ENCODE measurements around the gene GLI3. TPM values are rescaled to one million over a fixed set of nuclear protein-coding genes. Genes with fewer than 3 reads are reported as not detected.
A peak's percentile ranks its signal among the peaks of the same experiment; 100 is the strongest.

GLI3 gene
- total and polyA plus RNA-seq, 2 of the 4 experiments (the other 2 are of a cell fraction): 1.3 to 3.9 TPM

- TF ChIP-seq MAZ (IDR thresholded peaks at IDR 0.05; ENCODE audit: borderline replicate concordance, low read depth, low read length): no peak
Measured at GRCh38 chr7:42152329-42153205, 84.4 kb downstream of the GLI3 start (continued).

- H3K23ac ChIP-seq (ENCODE audit: low read depth, low read length): no peak overlapping the region
- H4K5ac ChIP-seq (ENCODE audit: low read depth, low read length): no peak overlapping the region
- intact Hi-C loops (cut with micrococcal nuclease) (loop anchor here (5.0 kb wide), 1 partner anchor 86 kb away; the partner anchor contains the start of gene GLI3), in situ Hi-C loops (cut with MboI; ENCODE audit: low sequenced_read_pairs) (no loop called here), dilution Hi-C loops (cut with HindIII; ENCODE audit: low sequenced_read_pairs, unreplicated experiment) (no loop called here)
- no peak for TF ChIP-seq MAFK (IDR thresholded peaks at IDR 0.05; ENCODE audit: low read depth, low read length)
- no peak for TF ChIP-seq CTCF (conservative IDR thresholded peaks at IDR 0.05; ENCODE audit: low read depth, low read length)
- TF ChIP-seq MAZ (IDR thresholded peaks at IDR 0.05; ENCODE audit: borderline replicate concordance, low read depth, low read length): no peak
- no peak overlapping the region for H4K91ac ChIP-seq (ENCODE audit: insufficient read depth, low read depth, low read length)
- H3K79me1 ChIP-seq (ENCODE audit: low read depth in 1 of 2, low read length in 2 of 2): peaks cover 18 to 23% of the 10 kb centered on the region in 2 experiments; a peak in 3 of 4 replicates
- H3K18ac ChIP-seq (ENCODE audit: low read depth, low read length): no peak overlapping the region
- no peak overlapping the region for H2BK20ac ChIP-seq (ENCODE audit: low read depth, low read length)
- no peak overlapping the region for H2AK5ac ChIP-seq (ENCODE audit: low read depth, low read length)
- ChIA-PET CTCF (interaction anchor here (0.7 kb wide), 1 partner anchor 26 kb away, joined by 4 read pairs; no protein-coding TSS in a partner anchor), POLR2A (ENCODE audit: unreplicated experiment) (no interaction called here)
- no peak overlapping the region for H2BK5ac ChIP-seq (ENCODE audit: low read depth, low read length, poor library complexity, severe bottlenecking)
- H3K4me2 ChIP-seq (ENCODE audit: low read depth, low read length): peak overlapping the region; percentile 27
- H3K27ac ChIP-seq (ENCODE audit: insufficient read depth, low read length): no peak overlapping the region
- H3K27me3 ChIP-seq (ENCODE audit: control insufficient read depth, insufficient read depth, low read length): no peaks in the 10 kb centered on the region
- H3K4me3 ChIP-seq (ENCODE audit: insufficient read depth, low read depth, low read length): no peak overlapping the region
- no peak overlapping the region for H2BK120ac ChIP-seq (ENCODE audit: low read depth, low read length)
- H2AFZ ChIP-seq (replicated peaks; ENCODE audit: low read length, poor library complexity): no peak overlapping the region
- no CpG with 5 or more reads among the region's 7 CpGs for WGBS, 2 experiments (ENCODE audit: extremely low coverage in 2 of 2, insufficient read length in 1 of 2)
- 0 out of 2 replicates have a peak, but pooled peaks cover under 1% of the 10 kb centered on the region for H4K20me1 ChIP-seq (ENCODE audit: insufficient read depth, low read length)
- ATAC-seq (ENCODE audit: low read depth): peak; percentile 58
- no TSS peak for BruUV-seq (replicated peaks)
- H4K8ac ChIP-seq (ENCODE audit: low read depth in 2 of 2, low read length in 2 of 2): no peak overlapping the region
- no peak overlapping the region for H3K56ac ChIP-seq (ENCODE audit: extremely low read depth, insufficient read depth, low read length)
- no peak overlapping the region for H3K9ac ChIP-seq (ENCODE audit: low read depth, low read length)
- H3K9me1 ChIP-seq (ENCODE audit: insufficient read depth, low read length): peaks cover 3% of the 10 kb centered on the region; the same call in 1 of the 2 replicates
- no peaks in the 10 kb centered on the region for H3K9me3 ChIP-seq (ENCODE audit: control insufficient read depth, insufficient read depth, low read length)
- H3K4me1 ChIP-seq (ENCODE audit: control insufficient read depth, insufficient read depth, low read length): peaks cover 6% of the 10 kb centered on the region; the same call in 1 of the 2 replicates
- peak; percentile 71 for DNase-seq
- H3K4ac ChIP-seq (ENCODE audit: low read depth, low read length): no peak overlapping the region
- H3K36me3 ChIP-seq (ENCODE audit: control insufficient read depth, insufficient read depth, low read length): peaks cover 2% of the 10 kb centered on the region; the same call in 1 of the 2 replicates
- no peak overlapping the region for H2BK15ac ChIP-seq (ENCODE audit: low read depth, low read length)
- no peak overlapping the region for H2AK9ac ChIP-seq (replicated peaks; ENCODE audit: low read depth, low read length, poor library complexity)
- no peak overlapping the region for H3K14ac ChIP-seq (replicated peaks; ENCODE audit: low read depth, low read length)
Measured at GRCh38 chr7:42151309-42151708, 85.7 kb downstream of the GLI3 start.

Measured in IMR-90 (cell line).